Measurements from ENCODE around the gene BTBD17.

GRCh38 chr17:74354123-74354522 lies 7.5 kb downstream of the BTBD17 start:
- TF ChIP-seq CTCF (IDR thresholded peaks at IDR 0.05; ENCODE audit: insufficient read depth, low read length, poor library complexity, severe bottlenecking): peak; percentile 84
- no peak for TF ChIP-seq EZH2phosphoT487 (conservative IDR thresholded peaks at IDR 0.05; ENCODE audit: low read length)

Data from SU-DHL-6 (cell line).